CD4-positive, alpha-beta T cell (primary cell): Measurements from ENCODE around the gene TMPRSS6. TPM values are rescaled to one million over a fixed set of nuclear protein-coding genes. Genes with fewer than 3 reads are reported as not detected.

Experiments used
- ATAC-seq: fragments of 200-7000 bp; cut with Tn5 transposase; one replicate; pipeline ENCODE4 v1.10.0; 2022; ENCODE audit warnings: mild to moderate bottlenecking; ENCODE audit not compliant: poor library complexity
- CTCF ChIA-PET: fragments of 350-600 bp; sonication (Branson Sonifier 250); formaldehyde crosslinking; loops from one replicate; lab custom pipeline; 2021; ENCODE audit warnings: antibody characterized with exemption, inconsistent platforms; lab: Charles Lee
- POLR2A ChIA-PET: fragments of 350-600 bp; sonication (Branson Sonifier 250); formaldehyde crosslinking; loops from one replicate; lab custom pipeline; 2021; ENCODE audit warnings: antibody characterized with exemption, inconsistent platforms; lab: Charles Lee
- DNase-seq, 14 experiments: peaks; one replicate each; pipeline ENCODE4 v3.0.0-alpha.2; 2013 to 2020; ENCODE audit warnings: mixed read lengths in 2 of 14
- H3K27ac ChIP-seq, 2 donors: one replicate each; pipeline versions ENCODE4 v1.5.1 to v1.7.0; 2013; ENCODE audit warnings: low read length in 2 of 2, low read depth in 1 of 2, mild to moderate bottlenecking in 1 of 2
- H3K27me3 ChIP-seq, 2 experiments: 1 replicate in 1 of 2; 2 replicates in 1 of 2; pipeline versions ENCODE4 v1.6.1 to v1.7.0; 2013; ENCODE audit warnings: low read length in 2 of 2, control low read depth in 1 of 2, mild to moderate bottlenecking in 1 of 2, moderate library complexity in 1 of 2; ENCODE audit not compliant: insufficient read depth in 2 of 2, control insufficient read depth in 1 of 2
- H3K36me3 ChIP-seq: one replicate; pipeline ENCODE4 v1.6.1; 2013; ENCODE audit warnings: low read length, control low read depth; ENCODE audit not compliant: insufficient read depth
- H3K4me1 ChIP-seq: one replicate; pipeline ENCODE4 v1.6.1; 2013; ENCODE audit warnings: low read length, control low read depth; ENCODE audit not compliant: insufficient read depth
- H3K4me3 ChIP-seq: one replicate; pipeline ENCODE4 v1.5.1; 2013; ENCODE audit warnings: mild to moderate bottlenecking, low read length, moderate library complexity
- H3K9me3 ChIP-seq, 2 experiments: 1 replicate in 1 of 2; 2 replicates in 1 of 2; pipeline versions ENCODE4 v1.6.1 to v1.7.0; 2013; ENCODE audit warnings: low read length in 2 of 2, mild to moderate bottlenecking in 2 of 2, control low read depth in 1 of 2, moderate library complexity in 1 of 2; ENCODE audit not compliant: control insufficient read depth in 1 of 2, insufficient read depth in 1 of 2
- H3K27ac Mint-ChIP-seq: one replicate; pipeline ENCODE4 v1.8.0; 2020; ENCODE audit warnings: mixed read lengths
- H3K27me3 Mint-ChIP-seq: one replicate; pipeline ENCODE4 v1.8.0; 2021; ENCODE audit warnings: mixed read lengths
- H3K36me3 Mint-ChIP-seq: one replicate; pipeline ENCODE4 v1.8.0; 2021; ENCODE audit warnings: low read depth, mixed read lengths
- H3K4me1 Mint-ChIP-seq: one replicate; pipeline ENCODE4 v1.8.0; 2021; ENCODE audit warnings: low read depth, mixed read lengths
- H3K4me3 Mint-ChIP-seq: one replicate; pipeline ENCODE4 v1.8.0; 2020; ENCODE audit warnings: mild to moderate bottlenecking, mixed read lengths
- H3K9me3 Mint-ChIP-seq: one replicate; pipeline ENCODE4 v1.8.0; 2020; ENCODE audit warnings: mixed read lengths
- CTCF ChIP-seq: fragments of 200-600 bp; IDR thresholded peaks from one replicate; pipeline ENCODE4 v1.8.0; 2022; ENCODE audit warnings: antibody characterized with exemption, mild to moderate bottlenecking
- intact Hi-C, 2 experiments: fragments of 100-400 bp; cut with DNase I in 1 of 2; cut with micrococcal nuclease in 1 of 2; formaldehyde crosslinking; loops; one replicate each; pipeline versions ENCODE4 v1.15.1 to v1.9.0; 2023 to 2025; cut with DNase I, micrococcal nuclease
- total RNA-seq, 174 experiments: library from RNA in 2 of 174; stranded (reverse) in 2 of 174; gene quantifications; one replicate each; pipeline ENCODE4 v1.2.3 and lab custom pipeline; 2021 to 2026

Gene TMPRSS6
- total RNA-seq, 2 experiments from 2014 or later = 0.19 to 0.39 TPM

- no peaks in the 10 kb centered on the region for H3K27me3 ChIP-seq
- no peak for DNase-seq
- Mint-ChIP-seq H3K4me1 (no peaks in the 10 kb centered on the region), H3K4me3 (no peak overlapping the region), H3K36me3 (no peaks in the 10 kb centered on the region), H3K27ac (no peak overlapping the region), H3K9me3 (no peaks in the 10 kb centered on the region), H3K27me3 (peaks cover 9% of the 10 kb centered on the region)
- intact Hi-C loops = no loop called here
- POLR2A ChIA-PET = interaction anchor here (1.1 kb wide), 1 partner anchor 14 kb away, joined by 4 read pairs; no protein-coding TSS in a partner anchor
- TF ChIP-seq CTCF = no peak
- H3K4me1 ChIP-seq = peaks cover 11% of the 10 kb centered on the region
- H3K9me3 ChIP-seq = no peaks in the 10 kb centered on the region
- H3K27ac ChIP-seq = no peak overlapping the region
- no peak for ATAC-seq
- H3K36me3 ChIP-seq = no peaks in the 10 kb centered on the region
- CTCF ChIA-PET = no interaction called here
- no peak overlapping the region for H3K4me3 ChIP-seq
Observed at GRCh38 chr22:37101311-37102066, 8.0 kb downstream of the TMPRSS6 start.

GRCh38 chr22:37100589-37101127 lies 8.9 kb downstream of the TMPRSS6 start:
- Mint-ChIP-seq H3K4me3 (no peak overlapping the region), H3K27me3 (peaks cover 15% of the 10 kb centered on the region), H3K36me3 (no peaks in the 10 kb centered on the region), H3K9me3 (no peaks in the 10 kb centered on the region), H3K27ac (no peak overlapping the region), H3K4me1 (no peaks in the 10 kb centered on the region)
- intact Hi-C loops = no loop called here
- H3K27ac ChIP-seq = no peak overlapping the region
- ChIA-PET CTCF (no interaction called here), POLR2A (interaction anchor here (1.1 kb wide), 1 partner anchor 13 kb away, joined by 4 read pairs; no protein-coding TSS in a partner anchor)
- DNase-seq (peak in 2 of 14 experiments; percentile 23 to 32), ATAC-seq (no peak)
- no peaks in the 10 kb centered on the region for H3K9me3 ChIP-seq
- peaks cover 11% of the 10 kb centered on the region for H3K4me1 ChIP-seq
- H3K4me3 ChIP-seq = no peak overlapping the region
- peaks cover 0 to 3% of the 10 kb centered on the region in 2 experiments for H3K27me3 ChIP-seq
- TF ChIP-seq CTCF = no peak
- H3K36me3 ChIP-seq = no peaks in the 10 kb centered on the region

GRCh38 chr22:37098976-37099591 lies 10.4 kb downstream of the TMPRSS6 start:
- no peaks in the 10 kb centered on the region for H3K9me3 ChIP-seq
- no peak overlapping the region for H3K27ac Mint-ChIP-seq
- peak in 4 of 14 experiments; percentile 15 to 49 (median 39) for DNase-seq

More at GRCh38 chr22:37098976-37099591, 10.4 kb downstream of the TMPRSS6 start:
- Histone ChIP-seq H3K4me3 (no peak overlapping the region), H3K4me1 (peaks cover 5% of the 10 kb centered on the region), H3K36me3 (no peaks in the 10 kb centered on the region), H3K27me3 (peaks cover 0 to 3% of the 10 kb centered on the region in 2 experiments), H3K27ac (no peak overlapping the region)
- Mint-ChIP-seq H3K4me1 (no peaks in the 10 kb centered on the region), H3K27me3 (peaks cover 27% of the 10 kb centered on the region), H3K9me3 (no peaks in the 10 kb centered on the region), H3K4me3 (no peak overlapping the region), H3K36me3 (no peaks in the 10 kb centered on the region)
- ATAC-seq = peak; percentile 37
- ChIA-PET CTCF (interaction anchor here (0.8 to 1.9 kb wide), 4 partner anchors 20 to 63 kb away, joined by 3 to 8 read pairs (median 4); no protein-coding TSS in a partner anchor), POLR2A (no interaction called here)
- no peak for TF ChIP-seq CTCF
- intact Hi-C loops = no loop called here
